Neural cell (in vitro differentiated cells): ENCODE data around the gene NTMT1. TPM values are rescaled to one million over a fixed set of nuclear protein-coding genes. Genes with fewer than 3 reads are reported as not detected.

Experiments
- H2AFZ ChIP-seq: fragments of 200-600, 300-800 bp; sonication (generic), shearing (Covaris generic); 2 replicates; pipeline ENCODE4 v1.6.0; 2014; ENCODE audit warnings: low read depth, mild to moderate bottlenecking, antibody characterized with exemption, low read length, moderate library complexity
- H3F3A ChIP-seq: fragments of 200-600 bp; shearing (Covaris generic); 2 replicates; pipeline ENCODE4 v1.6.1; 2016; ENCODE audit warnings: mild to moderate bottlenecking, moderate library complexity, mixed read lengths, antibody characterized with exemption, low read length; ENCODE audit not compliant: insufficient read depth, poor library complexity, severe bottlenecking
- H3K27ac ChIP-seq: fragments of 200-600, 300-800 bp; sonication (generic), shearing (Covaris generic); 2 replicates; pipeline ENCODE4 v1.5.1; 2014; ENCODE audit warnings: mild to moderate bottlenecking, low read length, moderate library complexity
- H3K27me3 ChIP-seq: fragments of 300-800, 200-600 bp; sonication (generic), shearing (Covaris generic); 2 replicates; pipeline ENCODE4 v1.6.0; 2014; ENCODE audit warnings: mild to moderate bottlenecking, low read depth, low read length, moderate library complexity; ENCODE audit not compliant: insufficient read depth
- H3K36me3 ChIP-seq: fragments of 300-800, 200-600 bp; sonication (generic), shearing (Covaris generic); 2 replicates; pipeline ENCODE4 v1.5.1; 2014; ENCODE audit warnings: mild to moderate bottlenecking, antibody characterized with exemption, low read length, moderate library complexity; ENCODE audit not compliant: insufficient read depth
- H3K4me2 ChIP-seq: fragments of 300-800, 200-600 bp; sonication (generic), shearing (Covaris generic); 2 replicates; pipeline ENCODE4 v1.6.0; 2014; ENCODE audit warnings: mild to moderate bottlenecking, low read length
- H3K4me3 ChIP-seq: fragments of 300-800, 200-600 bp; sonication (generic), shearing (Covaris generic); 2 replicates; pipeline ENCODE4 v1.5.1; 2014; ENCODE audit warnings: mild to moderate bottlenecking, low read length, moderate library complexity
- H3K79me2 ChIP-seq: fragments of 200-600 bp; shearing (Covaris generic); replicated peaks from 2 replicates; pipeline ENCODE4 v1.6.0; 2014; ENCODE audit warnings: mild to moderate bottlenecking, low read length, moderate library complexity; ENCODE audit not compliant: insufficient read depth
- H3K9ac ChIP-seq: fragments of 300-800, 200-600 bp; sonication (generic), shearing (Covaris generic); 2 replicates; pipeline ENCODE4 v1.6.1; 2016; ENCODE audit warnings: mild to moderate bottlenecking, low read length, mixed read lengths
- H3K9me2 ChIP-seq: fragments of 200-600 bp; shearing (Covaris generic); 2 replicates; pipeline ENCODE4 v1.6.1; 2016; ENCODE audit warnings: mild to moderate bottlenecking, low read length, mixed read lengths; ENCODE audit not compliant: insufficient read depth
- H3K9me3 ChIP-seq: fragments of 200-600, 300-800 bp; sonication (generic), shearing (Covaris generic); 2 replicates; pipeline ENCODE4 v1.6.1; 2016; ENCODE audit warnings: mild to moderate bottlenecking, mixed run types, low read length, moderate library complexity, mixed read lengths
- H4K20me1 ChIP-seq: fragments of 200-600 bp; shearing (Covaris generic); 2 replicates; pipeline ENCODE4 v1.6.1; 2016; ENCODE audit warnings: mild to moderate bottlenecking, mixed run types; ENCODE audit not compliant: insufficient read depth
- CTCF ChIP-seq: fragments of 450-650 bp; IDR thresholded peaks from 2 replicates; pipeline ENCODE4 v1.5.1; 2014; ENCODE audit warnings: antibody characterized with exemption, mild to moderate bottlenecking, moderate library complexity; ENCODE audit not compliant: poor library complexity, severe bottlenecking
- EP300 ChIP-seq: fragments of 450-650 bp; conservative IDR thresholded peaks from 2 replicates; pipeline ENCODE4 v1.6.1; 2014; ENCODE audit warnings: antibody characterized with exemption, mild to moderate bottlenecking, moderate library complexity; ENCODE audit not compliant: poor library complexity, severe bottlenecking
- EZH2 ChIP-seq: fragments of 200-600, 300-800 bp; shearing (Covaris generic), sonication (generic); IDR thresholded peaks from 2 replicates; pipeline ENCODE4 v1.6.1; 2014; ENCODE audit warnings: antibody characterized with exemption, low read length, borderline replicate concordance, mild to moderate bottlenecking; ENCODE audit not compliant: insufficient read depth, poor library complexity, severe bottlenecking
- MXI1 ChIP-seq: fragments of 450-650 bp; conservative IDR thresholded peaks from 2 replicates; pipeline ENCODE4 v1.6.1; 2014; ENCODE audit warnings: antibody characterized with exemption, mild to moderate bottlenecking; ENCODE audit not compliant: poor library complexity, severe bottlenecking
- POLR2AphosphoS5 ChIP-seq: IDR thresholded peaks from 2 replicates; pipeline ENCODE4 v1.6.1; 2012
- RAD21 ChIP-seq: fragments of 450-650 bp; conservative IDR thresholded peaks from 2 replicates; pipeline ENCODE4 v1.6.1; 2014; ENCODE audit warnings: antibody characterized with exemption, mild to moderate bottlenecking, moderate library complexity
- SMC3 ChIP-seq: fragments of 450-650 bp; conservative IDR thresholded peaks from 2 replicates; pipeline ENCODE4 v1.6.1; 2014; ENCODE audit warnings: antibody characterized with exemption, mild to moderate bottlenecking, moderate library complexity; ENCODE audit not compliant: poor library complexity
- TAF1 ChIP-seq: IDR thresholded peaks from 2 replicates; pipeline ENCODE4 v1.6.1; 2012; ENCODE audit warnings: low read depth
- polyA plus RNA-seq: library from polyadenylated mRNA; depleted of rRNA; stranded (reverse); fragments of >200 nt; gene quantifications from 2 replicates; pipeline ENCODE4 v1.2.3, GENCODE V29; 2014
- TF ChIP-seq, protein P1 (sequence below): IDR thresholded peaks from 2 replicates; pipeline ENCODE4 v1.6.1; 2012; ENCODE audit warnings: borderline replicate concordance

NTMT1 gene
- polyA plus RNA-seq, 1 donor from 2014 or later, result 35.9 TPM

- H3F3A ChIP-seq, result no peaks in the 10 kb centered on the region
- H3K36me3 ChIP-seq, result no peaks in the 10 kb centered on the region
- no peaks in the 10 kb centered on the region for H3K27me3 ChIP-seq
- H3K9ac ChIP-seq, result no peak overlapping the region
- H4K20me1 ChIP-seq, result no peaks in the 10 kb centered on the region
- no peak overlapping the region for H3K4me3 ChIP-seq
- no peak overlapping the region for H3K27ac ChIP-seq
- H3K9me3 ChIP-seq, result no peaks in the 10 kb centered on the region
- TF ChIP-seq CTCF (no peak), SMC3 (no peak), TAF1 (no peak)
- no peaks in the 10 kb centered on the region for H3K79me2 ChIP-seq
- no peak overlapping the region for H3K4me2 ChIP-seq
- H2AFZ ChIP-seq, result no peak overlapping the region
- no peaks in the 10 kb centered on the region for H3K9me2 ChIP-seq
Observed at GRCh38 chr9:129654554-129655040, 28.6 kb downstream of the NTMT1 start.

GRCh38 chr9:129655154-129655553 lies 29.2 kb downstream of the NTMT1 start:
- Histone ChIP-seq H3K9ac (no peak overlapping the region), H4K20me1 (no peaks in the 10 kb centered on the region), H3K27ac (no peak overlapping the region), H3K36me3 (no peaks in the 10 kb centered on the region), H3K27me3 (no peaks in the 10 kb centered on the region), H3F3A (no peaks in the 10 kb centered on the region), H3K4me3 (no peak overlapping the region), H3K9me2 (no peaks in the 10 kb centered on the region), H2AFZ (no peak overlapping the region), H3K9me3 (no peaks in the 10 kb centered on the region), H3K79me2 (no peaks in the 10 kb centered on the region), H3K4me2 (no peak overlapping the region)
- TF ChIP-seq EZH2 (no peak), CTCF (no peak), POLR2AphosphoS5 (no peak), RAD21 (no peak), MXI1 (no peak), EP300 (no peak), SMC3 (no peak), TAF1 (no peak)
- TF ChIP-seq, protein P1, sequence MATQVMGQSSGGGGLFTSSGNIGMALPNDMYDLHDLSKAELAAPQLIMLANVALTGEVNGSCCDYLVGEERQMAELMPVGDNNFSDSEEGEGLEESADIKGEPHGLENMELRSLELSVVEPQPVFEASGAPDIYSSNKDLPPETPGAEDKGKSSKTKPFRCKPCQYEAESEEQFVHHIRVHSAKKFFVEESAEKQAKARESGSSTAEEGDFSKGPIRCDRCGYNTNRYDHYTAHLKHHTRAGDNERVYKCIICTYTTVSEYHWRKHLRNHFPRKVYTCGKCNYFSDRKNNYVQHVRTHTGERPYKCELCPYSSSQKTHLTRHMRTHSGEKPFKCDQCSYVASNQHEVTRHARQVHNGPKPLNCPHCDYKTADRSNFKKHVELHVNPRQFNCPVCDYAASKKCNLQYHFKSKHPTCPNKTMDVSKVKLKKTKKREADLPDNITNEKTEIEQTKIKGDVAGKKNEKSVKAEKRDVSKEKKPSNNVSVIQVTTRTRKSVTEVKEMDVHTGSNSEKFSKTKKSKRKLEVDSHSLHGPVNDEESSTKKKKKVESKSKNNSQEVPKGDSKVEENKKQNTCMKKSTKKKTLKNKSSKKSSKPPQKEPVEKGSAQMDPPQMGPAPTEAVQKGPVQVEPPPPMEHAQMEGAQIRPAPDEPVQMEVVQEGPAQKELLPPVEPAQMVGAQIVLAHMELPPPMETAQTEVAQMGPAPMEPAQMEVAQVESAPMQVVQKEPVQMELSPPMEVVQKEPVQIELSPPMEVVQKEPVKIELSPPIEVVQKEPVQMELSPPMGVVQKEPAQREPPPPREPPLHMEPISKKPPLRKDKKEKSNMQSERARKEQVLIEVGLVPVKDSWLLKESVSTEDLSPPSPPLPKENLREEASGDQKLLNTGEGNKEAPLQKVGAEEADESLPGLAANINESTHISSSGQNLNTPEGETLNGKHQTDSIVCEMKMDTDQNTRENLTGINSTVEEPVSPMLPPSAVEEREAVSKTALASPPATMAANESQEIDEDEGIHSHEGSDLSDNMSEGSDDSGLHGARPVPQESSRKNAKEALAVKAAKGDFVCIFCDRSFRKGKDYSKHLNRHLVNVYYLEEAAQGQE, result no peak
